ENCODE data around the gene CPB2.

Gene CPB2

DNA sequence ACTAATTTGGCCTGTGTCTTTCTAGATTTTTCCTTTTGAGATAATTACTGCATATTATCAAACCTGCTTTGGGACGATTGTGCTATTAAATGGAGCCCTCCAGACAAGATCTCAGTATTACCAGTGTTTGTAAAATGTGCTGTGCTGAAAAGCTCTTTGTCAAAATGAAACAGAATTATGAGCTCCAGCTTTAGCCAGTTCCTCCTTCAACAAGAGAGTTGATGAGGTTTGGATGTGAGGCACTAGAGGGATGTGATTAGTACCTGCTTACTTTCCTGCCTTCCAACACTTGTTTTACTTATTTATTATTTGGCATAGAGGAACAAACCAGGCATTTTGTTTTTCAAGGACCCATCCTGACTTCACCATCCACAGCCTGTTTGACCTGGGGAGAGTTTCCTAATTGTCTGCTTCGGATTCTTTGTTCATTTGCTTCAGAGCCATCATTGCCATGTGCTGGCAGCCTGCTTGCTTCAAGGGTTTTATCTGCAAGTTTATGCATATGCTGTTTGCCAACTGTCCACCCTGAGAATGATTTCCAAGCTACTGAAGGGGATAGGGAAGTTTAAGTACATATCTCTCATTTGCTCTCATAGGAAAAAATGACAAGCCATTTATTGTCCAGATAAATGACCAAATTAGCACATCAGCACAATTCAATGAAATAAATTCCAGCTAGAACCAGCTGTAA is 32.9 kb upstream of the CPB2 start:
- TF ChIP-seq CTCF (IDR thresholded peaks at IDR 0.05; ENCODE audit: borderline replicate concordance, control extremely low read depth, extremely low read depth, insufficient read depth, missing control alignments) = no peak
- DNase-seq (ENCODE audit: low spot score) = no peak
- in situ Hi-C loops (cut with MboI; ENCODE audit: low sequenced_read_pairs, unreplicated experiment) = no loop called here

DNA sequence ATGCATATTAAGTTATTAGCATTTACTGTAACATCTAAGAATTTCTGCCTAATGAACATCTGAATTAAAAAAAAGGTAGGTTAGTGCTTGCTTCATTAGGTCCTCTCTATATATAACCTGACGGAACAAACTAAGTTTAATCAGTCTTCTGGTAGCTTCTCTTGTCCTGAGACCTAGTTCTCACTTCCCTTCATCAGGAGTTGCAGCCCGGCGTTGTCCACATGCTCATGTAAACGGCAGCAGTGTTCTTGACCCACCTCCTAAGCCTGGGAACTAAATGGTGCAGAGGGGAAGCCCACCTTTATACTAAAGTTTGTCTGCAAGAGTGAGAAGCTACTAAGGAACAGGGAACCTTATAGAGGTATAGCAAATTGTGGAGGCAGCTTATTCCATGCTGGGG is 31.9 kb upstream of the CPB2 start:
- in situ Hi-C loops (cut with MboI; ENCODE audit: low sequenced_read_pairs, unreplicated experiment) = no loop called here
- DNase-seq (ENCODE audit: low spot score) = no peak
- TF ChIP-seq CTCF (IDR thresholded peaks at IDR 0.05; ENCODE audit: borderline replicate concordance, control extremely low read depth, extremely low read depth, insufficient read depth, missing control alignments) = no peak

GRCh38 chr13:46134961-46135522 is 30.2 kb upstream of the CPB2 start:
- in situ Hi-C loops (cut with MboI; ENCODE audit: low sequenced_read_pairs, unreplicated experiment) = no loop called here
- DNase-seq (ENCODE audit: low spot score) = no peak
- TF ChIP-seq CTCF (IDR thresholded peaks at IDR 0.05; ENCODE audit: borderline replicate concordance, control extremely low read depth, extremely low read depth, insufficient read depth, missing control alignments) = no peak

- in situ Hi-C loops (cut with MboI; ENCODE audit: low sequenced_read_pairs, unreplicated experiment) = no loop called here
- DNase-seq (ENCODE audit: low spot score) = no peak
- TF ChIP-seq CTCF (IDR thresholded peaks at IDR 0.05; ENCODE audit: borderline replicate concordance, control extremely low read depth, extremely low read depth, insufficient read depth, missing control alignments) = no peak
Measured at GRCh38 chr13:46134494-46134893, 29.7 kb upstream of the CPB2 start.

DNA sequence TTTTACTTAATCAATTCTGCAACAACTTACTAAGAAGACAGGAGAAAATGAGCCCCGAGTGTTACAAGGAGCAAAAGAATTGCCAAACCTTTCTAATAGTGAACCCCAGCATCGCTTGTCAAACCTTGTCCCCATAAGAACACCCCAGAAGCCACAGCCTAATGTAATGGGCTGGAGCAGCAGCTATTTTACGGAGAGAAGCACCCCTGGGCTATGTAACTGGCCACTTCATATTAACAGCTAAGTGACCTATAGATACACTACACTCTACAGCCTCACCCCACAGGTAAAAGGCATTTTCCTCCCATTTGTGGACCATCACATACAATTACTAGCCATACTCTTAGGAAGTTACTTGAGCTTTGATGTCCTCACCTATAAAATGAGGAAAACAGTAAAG is 27.3 kb upstream of the CPB2 start:
- no peak for DNase-seq (ENCODE audit: low spot score)
- in situ Hi-C loops (cut with MboI; ENCODE audit: low sequenced_read_pairs, unreplicated experiment) = no loop called here
- no peak for TF ChIP-seq CTCF (IDR thresholded peaks at IDR 0.05; ENCODE audit: borderline replicate concordance, control extremely low read depth, extremely low read depth, insufficient read depth, missing control alignments)

GRCh38 chr13:46131705-46132104 is 26.9 kb upstream of the CPB2 start:
- DNase-seq (ENCODE audit: low spot score) = no peak
- TF ChIP-seq CTCF (IDR thresholded peaks at IDR 0.05; ENCODE audit: borderline replicate concordance, control extremely low read depth, extremely low read depth, insufficient read depth, missing control alignments) = no peak
- in situ Hi-C loops (cut with MboI; ENCODE audit: low sequenced_read_pairs, unreplicated experiment) = no loop called here
